Stimulated activated CD8-positive, alpha-beta memory T cell treated with anti-CD3 and anti-CD28 coated beads, Interleukin-15, amount 100 ng/mL, for 24 hours (primary cell): Measurements from ENCODE around the gene MAFF.

Source experiments
- DNase-seq: peaks from one replicate; pipeline ENCODE4 v3.0.0-alpha.2; 2020; ENCODE audit warnings: low read depth

MAFF gene

DNA sequence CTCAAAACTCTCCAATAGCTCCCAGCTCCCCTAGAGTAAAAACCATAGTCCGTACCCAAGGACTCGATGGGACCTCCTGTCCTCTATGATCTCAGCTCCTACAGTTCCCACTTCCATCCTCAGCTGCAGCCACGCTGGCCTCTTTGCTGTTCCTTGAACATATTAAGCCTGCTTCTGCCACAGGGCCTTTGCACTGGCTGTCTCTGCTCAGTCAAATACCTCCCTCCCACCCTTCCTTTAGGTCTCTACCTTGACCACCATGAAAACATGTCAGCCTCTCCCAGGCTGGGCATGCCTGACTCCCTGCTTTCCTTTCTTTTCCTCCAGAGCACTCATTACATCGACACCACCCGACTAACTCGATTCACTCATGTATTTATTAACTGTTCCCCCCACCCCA lies 46.5 kb downstream of the MAFF start:
- DNase-seq = no peak

DNA sequence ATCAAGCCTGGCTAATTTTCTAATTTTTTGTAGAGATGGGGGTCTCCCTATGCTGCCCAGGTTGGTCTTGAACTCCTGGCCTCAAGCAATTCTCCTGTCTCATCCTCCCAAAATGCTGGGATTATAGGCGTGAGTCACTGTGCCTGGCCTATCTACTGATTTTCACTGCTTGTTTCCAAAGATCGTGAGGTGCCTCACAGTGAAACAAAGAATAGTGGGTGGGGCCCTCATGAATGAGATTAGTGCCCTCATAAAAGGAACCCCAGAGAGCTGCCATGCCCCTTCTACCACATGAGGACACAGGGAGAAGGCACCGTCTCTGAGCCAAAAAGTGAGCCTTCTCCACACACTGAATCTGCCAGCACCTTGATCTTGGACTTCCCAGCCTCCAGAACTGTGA lies 47.5 kb downstream of the MAFF start:
- DNase-seq = no peak

DNA sequence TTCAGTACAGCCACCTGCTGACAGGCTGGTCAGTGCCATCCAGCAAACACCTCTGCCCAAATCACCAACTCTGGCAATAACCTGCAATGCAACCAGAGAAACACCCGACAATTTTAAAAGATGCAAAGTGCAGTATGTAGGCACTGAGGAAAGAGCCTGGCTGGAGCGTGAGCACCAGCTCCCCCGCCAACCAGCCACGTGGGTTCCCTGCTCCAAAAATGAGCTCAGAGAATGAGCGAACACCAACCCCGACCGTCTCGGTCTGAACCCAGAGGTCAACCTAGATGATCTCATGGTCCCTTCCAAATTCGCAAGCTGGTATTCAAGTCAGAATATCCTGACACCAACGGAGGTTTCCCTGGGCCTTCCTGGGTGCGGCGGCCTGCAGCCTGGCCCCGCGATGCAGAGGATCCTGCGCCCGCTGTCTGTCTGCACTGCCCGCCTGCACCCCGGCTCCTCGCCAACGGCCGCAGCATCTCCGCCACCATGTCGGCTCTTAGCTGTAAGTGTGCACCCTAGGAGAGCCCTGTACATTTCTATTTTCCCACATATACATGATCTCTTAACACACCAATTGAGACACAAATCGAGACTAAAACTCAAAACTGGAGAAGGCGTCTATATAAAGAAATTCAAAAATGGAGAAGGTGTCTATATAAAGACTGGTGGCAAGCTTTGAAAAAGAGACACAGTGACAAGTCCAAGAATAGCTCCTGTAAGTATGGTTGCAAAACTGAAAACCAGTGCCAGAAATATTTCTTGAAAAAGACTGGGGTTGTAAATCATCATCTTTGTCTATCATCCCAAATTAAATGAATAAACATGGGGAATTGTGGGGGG lies 48.2 kb downstream of the MAFF start:
- DNase-seq = no peak

DNA sequence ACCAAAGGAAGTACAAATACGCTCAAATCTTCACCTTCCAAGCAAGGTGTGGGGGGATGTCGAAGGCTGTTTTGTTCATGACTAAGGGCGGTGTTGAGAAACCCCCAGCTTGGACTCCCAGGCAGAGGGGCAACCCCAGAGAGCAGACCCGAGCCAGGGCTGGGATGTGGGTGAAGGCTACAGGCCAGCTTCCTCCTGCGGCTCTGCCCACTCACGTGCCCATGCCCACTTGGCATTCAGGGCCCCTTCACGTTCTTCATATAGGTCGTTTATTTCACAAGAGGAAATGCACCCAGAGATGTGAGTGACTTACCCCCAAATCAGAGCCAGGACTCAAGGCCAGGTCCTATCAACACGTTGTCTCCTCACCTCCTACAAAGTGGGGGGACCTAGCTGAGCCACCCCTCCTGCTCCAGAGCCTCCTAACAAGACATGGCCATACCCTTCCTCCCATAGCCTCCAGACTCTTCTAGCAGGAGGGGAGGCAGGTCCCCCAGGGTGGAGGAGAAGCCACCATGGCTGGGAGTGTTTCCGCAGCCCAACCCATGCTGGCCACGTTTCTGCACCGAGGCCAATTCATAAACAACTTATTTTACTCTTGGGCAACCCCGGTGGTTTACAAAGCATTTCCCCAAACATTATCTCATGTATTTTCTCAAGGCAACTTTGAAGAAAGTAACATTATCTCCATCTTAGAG lies 49.0 kb downstream of the MAFF start:
- no peak for DNase-seq

DNA sequence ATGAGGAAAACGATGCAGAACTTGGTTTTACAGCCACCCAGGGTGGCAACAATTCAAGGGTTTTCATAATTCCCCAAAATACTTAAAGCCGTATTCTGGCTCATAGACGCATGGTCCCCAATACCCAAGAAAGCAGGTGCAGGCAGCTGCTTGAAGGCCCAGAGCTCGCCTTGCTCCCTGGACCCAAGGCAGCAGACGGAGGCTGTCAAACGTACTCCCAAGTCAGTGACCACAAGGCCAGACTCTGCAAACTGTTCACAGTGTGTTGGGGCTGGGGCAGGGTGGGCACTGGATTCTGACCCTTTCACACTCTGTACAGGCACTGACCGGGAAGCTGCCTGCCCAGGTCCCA lies 49.5 kb downstream of the MAFF start:
- no peak for DNase-seq

DNA sequence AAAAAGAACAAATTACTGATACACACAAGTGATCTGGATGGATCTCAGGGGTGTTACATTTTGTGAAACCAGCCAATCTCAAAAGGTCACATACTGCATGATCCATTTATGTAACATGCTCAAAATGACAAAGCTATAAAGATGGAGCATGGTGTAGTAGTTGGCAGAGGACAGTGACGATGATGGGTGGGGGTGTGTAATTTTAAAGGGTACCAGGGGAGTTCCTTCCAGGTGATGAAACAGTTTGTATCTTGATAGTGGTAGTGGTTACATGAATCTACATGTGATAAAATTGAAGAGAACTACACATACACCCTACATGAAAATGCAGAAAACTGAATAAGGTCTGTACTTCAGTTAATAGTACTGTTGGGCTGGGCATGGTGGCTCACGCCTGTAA lies 53.9 kb downstream of the MAFF start:
- no peak for DNase-seq

DNA sequence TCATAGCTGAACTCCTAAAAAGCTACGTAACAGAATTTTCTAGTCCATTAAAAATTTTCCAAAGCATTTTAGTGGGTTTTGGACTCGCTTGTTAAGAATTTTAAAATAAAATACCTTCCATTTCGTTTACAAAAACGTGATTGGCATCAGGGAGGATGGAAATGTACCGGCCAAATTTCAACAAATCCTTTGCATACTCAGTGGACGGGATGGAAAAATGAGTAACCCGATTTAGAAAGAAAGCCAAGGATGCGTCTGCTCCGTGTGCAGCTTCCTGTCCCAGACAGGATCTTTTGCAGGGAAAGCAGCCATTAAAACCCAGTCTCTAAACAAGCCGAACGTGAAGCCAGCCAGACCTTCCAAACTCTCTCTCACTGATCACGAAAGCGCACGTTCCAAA lies 55.4 kb downstream of the MAFF start:
- DNase-seq = no peak

DNA sequence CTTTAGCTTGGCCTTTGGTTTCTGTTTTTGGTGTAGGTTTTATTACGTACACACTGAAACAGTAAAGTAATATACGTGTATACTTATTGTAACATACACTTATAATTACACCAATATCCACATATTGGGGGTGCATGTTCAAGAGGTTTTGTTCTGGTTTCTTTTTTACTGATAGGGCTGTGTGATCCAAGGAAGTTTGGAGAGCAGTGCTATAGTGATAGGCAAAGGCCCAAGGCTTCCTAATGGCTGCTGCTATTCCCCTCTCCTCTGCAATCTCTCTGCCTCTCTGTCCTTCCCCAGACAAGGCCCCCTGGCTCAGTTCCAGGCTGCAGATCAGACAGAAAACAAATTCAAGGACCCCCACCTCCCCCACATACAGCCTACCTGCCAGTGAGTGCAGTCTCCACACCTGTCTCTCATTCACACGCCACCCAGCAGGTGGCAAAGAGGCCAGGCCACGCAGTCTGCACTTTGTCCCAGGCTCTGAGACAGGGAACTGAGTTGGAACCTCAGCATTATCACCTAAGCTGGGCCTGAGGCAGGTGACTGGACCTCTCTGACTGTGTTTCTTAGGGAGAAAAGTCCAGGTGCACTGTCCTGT lies 56.0 kb downstream of the MAFF start:
- no peak for DNase-seq

DNA sequence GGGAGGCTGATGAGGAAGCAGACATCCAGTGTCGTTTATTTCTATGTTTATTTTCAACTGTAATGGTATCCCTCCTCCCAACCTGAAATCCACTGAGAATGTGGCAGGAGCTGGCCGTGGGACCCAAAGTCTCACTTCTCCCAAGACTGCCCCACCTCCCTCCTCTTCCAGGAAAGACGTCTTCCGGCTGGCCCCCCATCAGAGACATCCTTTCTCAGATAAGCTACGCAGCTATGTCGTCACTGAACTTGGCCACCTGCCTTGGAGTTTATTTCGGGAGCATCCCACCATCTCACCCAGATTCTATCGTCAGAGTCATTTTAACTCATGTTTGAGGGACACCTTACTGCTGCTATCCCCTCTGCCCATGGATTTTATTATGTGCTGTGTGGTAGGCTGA lies 57.1 kb downstream of the MAFF start:
- DNase-seq = no peak

DNA sequence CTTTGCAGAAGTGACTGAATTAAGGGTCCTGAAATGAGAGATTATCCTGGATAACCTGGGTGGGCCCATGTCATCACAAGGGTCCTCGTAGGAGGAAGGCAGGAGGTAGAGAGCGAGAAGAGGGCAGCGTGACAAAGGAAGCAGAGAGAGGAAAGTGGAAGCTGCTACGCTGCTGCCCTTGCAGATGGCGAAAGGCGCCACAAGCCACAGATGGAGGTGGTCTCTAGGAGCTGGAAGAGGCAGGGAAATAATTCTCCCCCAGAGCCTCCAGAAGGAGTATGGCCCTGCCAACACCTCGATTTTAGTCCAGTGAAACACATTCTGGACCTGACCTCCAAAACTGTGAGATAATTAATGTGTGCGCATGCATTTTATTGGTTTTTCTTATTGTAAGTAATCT lies 57.6 kb downstream of the MAFF start:
- no peak for DNase-seq

DNA sequence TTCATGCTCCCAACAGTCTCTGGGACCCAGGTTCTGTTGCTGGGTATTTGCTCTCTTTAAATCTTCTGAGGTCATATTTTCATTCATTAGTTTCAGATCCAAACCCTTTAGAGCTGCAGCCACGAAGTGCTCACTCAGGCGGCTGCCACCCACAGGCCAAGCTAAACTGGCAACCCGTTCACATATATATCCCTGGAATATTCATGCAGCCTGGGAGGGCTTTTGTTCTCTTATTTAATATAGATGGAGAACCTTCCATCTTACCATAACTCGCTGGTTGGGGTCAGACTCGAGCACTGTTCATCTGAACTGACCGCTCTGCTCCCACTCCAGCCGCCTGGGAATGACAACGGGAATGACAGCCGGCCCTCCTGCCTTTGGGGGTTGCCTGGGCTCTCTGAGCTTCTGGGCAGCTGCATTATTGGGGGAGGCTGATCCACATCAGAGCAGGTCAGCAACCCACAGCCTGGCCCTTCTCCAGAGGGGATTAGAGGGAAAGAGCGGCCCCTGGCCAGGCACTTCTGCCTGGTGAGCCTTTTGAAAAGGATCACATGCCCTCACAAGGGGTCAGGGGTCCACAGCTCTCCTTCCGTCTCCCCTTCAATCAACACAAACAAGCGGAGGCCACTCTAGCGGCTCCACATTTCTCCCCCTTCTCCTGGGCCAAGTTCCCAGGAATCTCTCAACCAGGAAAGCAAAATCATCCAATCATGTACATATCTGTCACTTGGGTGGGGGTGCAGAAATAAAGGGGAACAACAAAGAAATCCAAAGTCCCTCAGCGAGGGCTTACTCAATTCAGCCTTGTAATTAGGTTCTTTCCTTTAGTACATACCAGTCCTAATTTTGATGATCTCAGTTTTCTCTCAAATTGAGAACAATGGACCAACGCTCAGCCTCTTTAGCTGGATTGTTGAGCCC lies 59.2 kb downstream of the MAFF start:
- DNase-seq = no peak

DNA sequence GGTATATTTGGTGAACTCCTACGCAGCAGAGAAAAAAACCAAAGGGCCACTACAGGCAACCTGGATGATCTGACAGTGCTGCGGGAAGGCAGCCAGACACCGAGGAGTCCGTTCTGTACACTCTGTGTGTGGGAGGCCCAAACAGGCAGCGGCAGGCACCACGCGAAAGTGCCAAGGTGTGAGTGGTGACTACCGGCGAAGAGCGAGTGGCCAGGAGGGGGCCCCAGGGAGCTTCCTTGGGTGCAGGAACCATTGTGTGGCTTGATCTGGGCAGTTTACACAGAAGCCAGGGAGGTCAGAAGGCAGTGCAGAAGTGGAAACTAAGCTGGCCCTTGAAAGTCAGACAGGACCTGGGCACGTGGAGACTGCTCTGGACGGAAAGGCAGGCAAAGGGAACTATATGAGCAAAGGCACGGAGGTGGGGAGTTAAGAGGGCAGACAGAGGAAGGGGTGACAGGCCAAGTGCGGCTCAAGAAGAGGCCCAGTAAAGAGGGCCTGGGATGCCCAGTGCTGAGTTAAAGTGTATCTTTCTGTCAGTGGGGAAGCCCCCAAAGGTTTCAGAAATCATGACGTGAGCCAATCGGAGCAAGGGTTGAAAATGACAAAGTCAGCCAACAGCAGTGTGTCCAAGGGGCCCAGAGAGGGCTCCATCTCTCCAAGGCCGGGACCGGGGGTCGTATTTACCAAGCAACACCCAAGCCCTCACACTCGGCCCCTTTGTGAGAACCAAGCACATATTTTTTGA lies 60.4 kb downstream of the MAFF start:
- DNase-seq = no peak

DNA sequence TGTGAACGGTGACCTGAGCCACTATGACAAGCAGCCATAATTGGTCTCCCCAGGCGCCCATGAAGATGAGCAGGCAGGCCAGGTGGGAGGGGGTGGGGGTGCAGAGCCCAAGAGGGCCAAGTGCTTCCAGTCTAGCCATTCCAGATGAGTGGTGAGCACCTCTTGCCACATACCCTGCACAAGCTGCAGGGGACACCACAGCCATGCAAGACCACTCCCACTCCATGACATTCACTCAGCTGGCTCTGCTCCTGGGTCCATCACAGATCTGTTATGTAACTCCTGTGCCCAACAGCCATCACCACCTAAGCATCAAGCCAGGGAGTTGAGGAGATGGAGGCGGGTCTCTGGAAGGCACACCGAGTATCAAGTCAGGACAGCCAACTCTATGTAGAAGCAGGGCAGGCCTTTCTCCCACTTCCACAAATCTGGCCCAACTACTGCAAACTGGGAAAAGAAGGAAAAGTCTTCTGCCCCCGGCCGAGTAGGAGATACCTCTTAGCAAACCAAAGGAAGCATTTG lies 62.6 kb downstream of the MAFF start:
- no peak for DNase-seq
